GM10266 (cell line): ENCODE results near the gene PCDH15.

Experiments
- DNase-seq: peaks from one replicate; pipeline ENCODE4 v3.0.0; 2012; ENCODE audit errors: extremely low spot score
- TF ChIP-seq, protein P1 (sequence below): IDR thresholded peaks from 2 replicates; pipeline ENCODE4 v1.5.1; 2012; ENCODE audit warnings: mild to moderate bottlenecking, low read depth; ENCODE audit not compliant: control insufficient read depth, insufficient read depth; ENCODE audit errors: missing control alignments

PCDH15 gene

DNA sequence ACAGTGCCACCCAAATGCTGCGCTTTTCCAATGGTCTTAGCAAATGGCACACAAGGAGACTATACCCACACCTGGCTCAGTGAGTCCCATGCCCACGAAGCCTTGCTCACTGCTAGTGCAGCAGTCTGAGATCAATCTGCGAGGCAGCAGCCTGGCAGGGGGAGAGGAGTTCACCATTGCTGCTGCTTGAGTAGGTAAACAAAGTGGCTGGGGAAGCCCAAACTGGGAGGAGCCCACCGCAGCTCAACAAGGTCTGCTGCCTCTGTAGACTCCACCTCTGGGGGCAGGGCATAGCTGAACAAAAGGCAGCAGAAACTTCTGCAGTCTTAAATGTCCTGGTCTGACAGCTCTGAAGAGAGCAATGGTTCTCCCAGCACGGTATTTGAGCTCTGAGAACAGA, 891.2 kb downstream of the PCDH15 start:
- no peak for DNase-seq
- TF ChIP-seq, protein P1, sequence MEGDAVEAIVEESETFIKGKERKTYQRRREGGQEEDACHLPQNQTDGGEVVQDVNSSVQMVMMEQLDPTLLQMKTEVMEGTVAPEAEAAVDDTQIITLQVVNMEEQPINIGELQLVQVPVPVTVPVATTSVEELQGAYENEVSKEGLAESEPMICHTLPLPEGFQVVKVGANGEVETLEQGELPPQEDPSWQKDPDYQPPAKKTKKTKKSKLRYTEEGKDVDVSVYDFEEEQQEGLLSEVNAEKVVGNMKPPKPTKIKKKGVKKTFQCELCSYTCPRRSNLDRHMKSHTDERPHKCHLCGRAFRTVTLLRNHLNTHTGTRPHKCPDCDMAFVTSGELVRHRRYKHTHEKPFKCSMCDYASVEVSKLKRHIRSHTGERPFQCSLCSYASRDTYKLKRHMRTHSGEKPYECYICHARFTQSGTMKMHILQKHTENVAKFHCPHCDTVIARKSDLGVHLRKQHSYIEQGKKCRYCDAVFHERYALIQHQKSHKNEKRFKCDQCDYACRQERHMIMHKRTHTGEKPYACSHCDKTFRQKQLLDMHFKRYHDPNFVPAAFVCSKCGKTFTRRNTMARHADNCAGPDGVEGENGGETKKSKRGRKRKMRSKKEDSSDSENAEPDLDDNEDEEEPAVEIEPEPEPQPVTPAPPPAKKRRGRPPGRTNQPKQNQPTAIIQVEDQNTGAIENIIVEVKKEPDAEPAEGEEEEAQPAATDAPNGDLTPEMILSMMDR: no peak

DNA sequence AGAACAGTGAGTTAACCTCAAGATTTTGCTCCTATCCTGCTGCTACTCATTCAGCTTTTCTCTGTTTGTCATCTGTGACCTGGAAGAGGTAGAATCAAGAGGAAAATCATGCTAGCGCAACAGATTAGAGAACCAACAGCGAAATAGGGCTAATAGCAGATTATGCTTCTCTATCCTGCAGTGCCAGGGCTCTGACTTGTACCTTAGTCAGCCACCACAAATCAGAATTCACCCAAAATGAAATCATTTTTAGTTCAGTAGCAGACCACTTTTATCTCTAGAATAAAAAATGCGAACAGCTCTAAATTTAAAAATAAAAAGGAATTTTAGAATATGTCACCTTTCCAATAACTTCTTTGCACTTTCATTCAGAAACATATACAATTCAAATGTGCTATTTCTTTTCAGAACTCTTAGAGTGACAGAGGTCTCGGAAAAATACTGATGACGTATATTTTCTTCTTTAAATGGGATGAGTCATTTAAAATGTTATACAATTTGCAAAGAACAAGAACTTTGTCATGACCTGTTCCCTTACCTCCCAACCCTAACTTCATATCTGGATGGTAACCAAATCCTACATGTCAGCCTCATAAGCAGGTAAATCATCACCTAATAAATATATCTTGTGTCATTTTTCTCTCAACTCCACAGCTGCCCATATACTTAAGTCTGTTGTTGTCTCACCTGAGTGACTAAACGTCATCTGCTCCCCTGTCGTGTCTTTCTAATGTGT, 896.4 kb downstream of the PCDH15 start:
- DNase-seq: no peak
- TF ChIP-seq, protein P1: no peak

DNA sequence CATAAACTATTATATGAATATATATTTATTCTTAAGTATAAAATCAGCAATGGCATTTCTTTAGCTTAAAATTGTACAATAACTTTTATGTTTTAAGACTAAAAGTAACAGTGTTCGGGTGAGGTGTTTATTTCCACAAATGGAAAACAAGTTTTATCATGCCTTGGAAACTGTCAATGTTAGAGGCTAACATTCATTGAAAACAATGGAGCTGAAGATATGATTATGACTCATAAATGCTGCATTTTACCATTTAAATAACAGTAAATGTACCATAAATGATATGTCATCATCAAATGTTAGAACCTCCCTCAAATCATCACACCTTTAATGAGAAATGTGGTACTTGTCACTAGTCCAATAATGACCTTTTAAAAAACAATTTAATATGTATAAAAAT, 897.3 kb downstream of the PCDH15 start:
- TF ChIP-seq, protein P1: no peak
- DNase-seq: no peak

DNA sequence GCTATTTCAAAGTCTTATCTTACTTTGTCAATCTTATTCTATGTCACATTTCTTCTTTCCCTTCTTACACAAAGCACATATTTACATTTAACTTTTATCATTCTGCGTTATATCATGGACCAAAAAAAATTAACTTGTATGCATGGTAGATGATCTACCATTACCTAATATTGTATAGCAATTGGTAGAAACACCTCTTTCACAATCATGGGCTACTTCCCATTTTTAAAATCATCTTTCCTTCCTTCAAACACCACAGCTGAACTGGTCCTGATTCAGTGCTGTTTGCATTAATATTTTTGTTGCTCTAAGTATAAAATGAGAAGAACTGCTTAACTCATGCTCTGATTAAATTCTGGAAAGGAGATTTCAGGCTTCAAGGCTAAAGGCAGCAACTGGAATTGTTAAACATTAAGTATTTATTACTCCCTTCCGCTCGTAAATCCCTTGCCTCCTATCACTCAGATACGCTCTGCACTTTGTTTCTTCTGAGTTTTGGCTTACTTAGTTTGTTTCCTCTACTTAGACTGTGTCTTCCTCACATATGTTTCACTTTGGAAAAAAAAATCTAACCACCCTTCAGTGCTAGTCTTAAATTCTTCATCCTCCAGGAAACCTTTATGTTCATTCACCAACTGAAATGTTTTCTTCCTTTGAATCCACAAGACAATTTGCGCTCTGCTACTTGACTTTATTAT, 901.4 kb downstream of the PCDH15 start:
- TF ChIP-seq, protein P1: no peak
- DNase-seq: no peak

GRCh38 chr10:53898532-53898931, 902.5 kb downstream of the PCDH15 start:
- TF ChIP-seq, protein P1: no peak
- DNase-seq: no peak

- TF ChIP-seq, protein P1: no peak
- no peak for DNase-seq
Observed at GRCh38 chr10:53894145-53894544, 906.9 kb downstream of the PCDH15 start.

DNA sequence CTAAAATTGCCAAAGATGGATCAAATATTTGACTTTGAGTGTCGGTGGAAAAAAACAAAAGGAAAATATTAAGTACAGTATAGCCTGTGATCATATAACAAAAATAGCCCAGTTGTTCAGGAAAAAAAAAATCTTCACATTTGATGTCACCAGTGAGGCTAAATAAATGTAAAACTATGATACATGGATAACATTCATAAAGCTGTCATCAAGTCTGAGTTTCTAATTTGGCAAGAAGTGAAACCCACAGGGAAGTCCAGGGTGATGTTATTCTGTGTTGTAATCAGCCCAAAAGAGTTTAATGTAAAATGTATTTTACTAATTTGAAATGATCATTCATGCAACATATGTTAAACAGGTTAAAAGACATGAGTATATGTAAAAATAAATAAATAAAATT, 908.0 kb downstream of the PCDH15 start:
- TF ChIP-seq, protein P1: no peak
- DNase-seq: no peak
